PC-9 (cell line): ENCODE data around the gene PALD1.

Source experiments
- EZH2 ChIP-seq: fragments of 200-600 bp; sonication (generic); IDR thresholded peaks from 2 replicates; pipeline ENCODE4 v1.8.0; 2017; ENCODE audit warnings: antibody characterized with exemption, low read depth
- TF ChIP-seq, protein P1 (sequence below): fragments of 200-600 bp; sonication (generic); conservative IDR thresholded peaks from 2 replicates; pipeline ENCODE4 v1.6.1; 2017; ENCODE audit warnings: mixed run types, antibody characterized with exemption, mild to moderate bottlenecking, moderate library complexity

DNA sequence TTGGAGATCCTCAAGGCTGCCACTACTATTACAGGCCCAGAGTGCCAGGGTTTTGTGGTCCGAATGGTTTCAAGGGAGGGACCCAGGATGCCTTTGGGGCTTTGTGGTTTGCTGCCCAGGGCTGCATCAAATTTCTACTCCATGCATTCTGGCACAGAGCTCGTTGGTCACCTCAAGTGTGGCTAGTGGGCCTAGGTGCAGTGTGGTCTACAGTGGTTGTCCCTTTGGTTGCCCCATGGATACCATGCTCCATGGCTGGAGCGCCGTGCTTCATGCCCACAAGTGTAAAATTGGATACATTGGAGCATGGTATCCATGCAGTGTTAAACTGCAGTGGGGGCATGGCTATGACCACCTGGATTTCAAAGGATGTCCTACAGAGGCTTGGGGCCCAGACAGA lies 129.4 kb downstream of the PALD1 start:
- TF ChIP-seq, protein P1, sequence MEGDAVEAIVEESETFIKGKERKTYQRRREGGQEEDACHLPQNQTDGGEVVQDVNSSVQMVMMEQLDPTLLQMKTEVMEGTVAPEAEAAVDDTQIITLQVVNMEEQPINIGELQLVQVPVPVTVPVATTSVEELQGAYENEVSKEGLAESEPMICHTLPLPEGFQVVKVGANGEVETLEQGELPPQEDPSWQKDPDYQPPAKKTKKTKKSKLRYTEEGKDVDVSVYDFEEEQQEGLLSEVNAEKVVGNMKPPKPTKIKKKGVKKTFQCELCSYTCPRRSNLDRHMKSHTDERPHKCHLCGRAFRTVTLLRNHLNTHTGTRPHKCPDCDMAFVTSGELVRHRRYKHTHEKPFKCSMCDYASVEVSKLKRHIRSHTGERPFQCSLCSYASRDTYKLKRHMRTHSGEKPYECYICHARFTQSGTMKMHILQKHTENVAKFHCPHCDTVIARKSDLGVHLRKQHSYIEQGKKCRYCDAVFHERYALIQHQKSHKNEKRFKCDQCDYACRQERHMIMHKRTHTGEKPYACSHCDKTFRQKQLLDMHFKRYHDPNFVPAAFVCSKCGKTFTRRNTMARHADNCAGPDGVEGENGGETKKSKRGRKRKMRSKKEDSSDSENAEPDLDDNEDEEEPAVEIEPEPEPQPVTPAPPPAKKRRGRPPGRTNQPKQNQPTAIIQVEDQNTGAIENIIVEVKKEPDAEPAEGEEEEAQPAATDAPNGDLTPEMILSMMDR, result no peak
- no peak for TF ChIP-seq EZH2
